ENCODE measurements around the gene SH2D7. TPM values are rescaled to one million over a fixed set of nuclear protein-coding genes. Genes with fewer than 3 reads are reported as not detected.
A peak's percentile ranks its signal among the peaks of the same experiment; 100 is the strongest.

Gene SH2D7
- total RNA-seq, 2 donors from 2014 or later: not detected

DNA sequence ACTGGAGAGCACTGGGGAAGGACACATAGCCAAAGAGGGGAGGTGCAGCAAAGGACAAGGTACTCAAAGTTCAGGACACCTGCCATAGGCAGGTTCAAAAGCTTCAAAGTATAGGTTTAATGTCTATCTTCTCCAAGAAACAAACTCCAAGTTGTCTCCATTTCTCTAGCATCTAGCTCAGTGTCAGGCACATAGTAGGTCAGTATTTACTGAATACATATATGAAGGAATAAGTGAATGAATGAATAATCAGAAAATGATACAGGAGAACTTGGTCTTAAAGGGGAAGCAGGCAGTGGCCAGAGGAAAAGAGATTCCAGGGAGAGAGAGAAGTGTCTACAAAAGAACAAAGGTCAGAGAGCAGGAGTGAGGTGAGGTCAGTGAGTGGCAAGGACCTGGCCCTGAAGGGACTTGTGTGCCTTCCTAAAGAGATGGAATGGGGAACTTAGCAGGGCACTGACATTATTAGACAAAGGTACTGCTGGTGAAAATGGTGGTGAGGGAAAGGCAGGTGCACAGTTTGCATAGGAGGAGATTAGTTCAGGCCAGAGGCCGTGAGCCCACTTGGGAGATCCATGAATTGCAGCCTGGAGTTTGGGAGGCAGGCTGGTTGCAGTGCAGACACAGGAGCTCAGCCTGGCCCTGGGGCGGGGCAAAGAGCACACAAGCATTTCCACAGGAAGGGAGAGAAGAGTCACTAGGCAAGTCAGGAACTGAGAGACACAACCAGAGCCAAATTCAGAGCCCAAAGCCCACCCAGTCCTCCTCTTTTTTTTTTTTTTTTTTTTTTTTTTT is 36.2 kb upstream of the SH2D7 start:
- no peaks in the 10 kb centered on the region for H3K27me3 ChIP-seq (replicated peaks; ENCODE audit: insufficient read depth)
- ATAC-seq (ENCODE audit: insufficient number of reproducible peaks, low FRiP score, low read depth): no peak
- peaks cover 49 to 80% of the 10 kb centered on the region in 2 donors for H3K4me1 ChIP-seq (ENCODE audit: control insufficient read depth in 1 of 2, low read depth in 2 of 2)

DNA sequence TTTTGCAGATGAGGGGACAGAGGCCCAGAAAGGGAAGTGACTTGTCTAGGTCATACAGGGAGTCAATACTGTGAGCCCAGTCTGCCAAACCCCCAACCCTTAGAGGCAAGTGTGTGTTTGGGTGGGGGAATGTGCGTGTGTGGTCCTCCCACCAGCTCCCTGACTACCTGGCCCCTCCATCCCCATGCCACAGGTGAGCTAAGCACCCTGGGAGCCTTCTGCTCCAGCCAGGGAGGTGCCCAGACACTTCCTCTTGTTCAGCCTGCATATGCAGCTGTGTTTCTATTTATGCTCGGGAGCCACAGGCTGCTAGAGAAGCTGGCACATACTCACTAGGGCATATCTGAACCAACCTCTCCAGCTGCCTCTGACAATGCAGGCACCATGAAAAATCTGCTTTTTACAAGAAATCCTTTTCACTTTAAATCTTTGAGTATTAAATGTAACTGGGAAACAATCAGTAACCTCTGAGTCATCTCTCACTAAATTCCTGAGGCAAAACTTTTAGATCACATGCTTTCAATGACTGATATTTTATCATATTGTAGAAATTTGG is 35.6 kb upstream of the SH2D7 start:
- no peaks in the 10 kb centered on the region for H3K9me3 ChIP-seq
- H3K4me3 ChIP-seq: no peak overlapping the region
- peaks cover 9% of the 10 kb centered on the region for H3K36me3 ChIP-seq
- peak overlapping the region in 1 of 2 donors; percentile 66 for H3K27ac ChIP-seq
- peaks cover 49 to 75% of the 10 kb centered on the region in 2 donors for H3K4me1 ChIP-seq (ENCODE audit: control insufficient read depth in 1 of 2, low read depth in 2 of 2)
- ATAC-seq (ENCODE audit: insufficient number of reproducible peaks, low FRiP score, low read depth) (no peak), DNase-seq (ENCODE audit: low spot score) (no peak)
- TF ChIP-seq, protein P1, sequence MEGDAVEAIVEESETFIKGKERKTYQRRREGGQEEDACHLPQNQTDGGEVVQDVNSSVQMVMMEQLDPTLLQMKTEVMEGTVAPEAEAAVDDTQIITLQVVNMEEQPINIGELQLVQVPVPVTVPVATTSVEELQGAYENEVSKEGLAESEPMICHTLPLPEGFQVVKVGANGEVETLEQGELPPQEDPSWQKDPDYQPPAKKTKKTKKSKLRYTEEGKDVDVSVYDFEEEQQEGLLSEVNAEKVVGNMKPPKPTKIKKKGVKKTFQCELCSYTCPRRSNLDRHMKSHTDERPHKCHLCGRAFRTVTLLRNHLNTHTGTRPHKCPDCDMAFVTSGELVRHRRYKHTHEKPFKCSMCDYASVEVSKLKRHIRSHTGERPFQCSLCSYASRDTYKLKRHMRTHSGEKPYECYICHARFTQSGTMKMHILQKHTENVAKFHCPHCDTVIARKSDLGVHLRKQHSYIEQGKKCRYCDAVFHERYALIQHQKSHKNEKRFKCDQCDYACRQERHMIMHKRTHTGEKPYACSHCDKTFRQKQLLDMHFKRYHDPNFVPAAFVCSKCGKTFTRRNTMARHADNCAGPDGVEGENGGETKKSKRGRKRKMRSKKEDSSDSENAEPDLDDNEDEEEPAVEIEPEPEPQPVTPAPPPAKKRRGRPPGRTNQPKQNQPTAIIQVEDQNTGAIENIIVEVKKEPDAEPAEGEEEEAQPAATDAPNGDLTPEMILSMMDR (IDR thresholded peaks at IDR 0.05): no peak
- H3K27me3 ChIP-seq (replicated peaks; ENCODE audit: insufficient read depth): no peaks in the 10 kb centered on the region

More for the DNA sequence above, 36.2 kb upstream of the SH2D7 start:
- Histone ChIP-seq H3K27ac (peak overlapping the region in 1 of 2 donors; percentile 66), H3K9me3 (no peaks in the 10 kb centered on the region), H3K4me3 (no peak overlapping the region), H3K36me3 (peaks cover 9% of the 10 kb centered on the region)
- DNase-seq (ENCODE audit: low spot score): no peak
- TF ChIP-seq, protein P1 (IDR thresholded peaks at IDR 0.05): no peak

DNA sequence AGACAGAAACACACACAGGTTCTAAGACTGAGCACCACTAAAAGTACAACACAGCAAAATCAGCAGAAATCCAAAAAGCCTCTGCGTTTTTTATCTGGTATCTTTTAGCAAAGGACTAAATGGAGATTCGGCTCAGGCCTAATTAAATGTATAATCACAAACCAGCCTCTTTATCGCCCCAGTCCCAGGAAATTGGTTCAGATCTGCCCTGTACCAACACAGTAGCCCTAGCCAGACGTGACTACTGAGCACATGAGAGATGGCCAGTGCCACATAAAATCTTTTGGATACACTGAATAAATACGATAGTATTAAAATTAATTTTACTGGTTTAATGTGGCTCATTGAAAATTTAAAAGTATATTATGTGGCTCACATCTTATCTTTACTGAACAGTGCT is 34.6 kb upstream of the SH2D7 start:
- peaks cover 8% of the 10 kb centered on the region for H3K36me3 ChIP-seq
- TF ChIP-seq, protein P1 (IDR thresholded peaks at IDR 0.05): no peak
- H3K27ac ChIP-seq: peak overlapping the region; percentile 4 to 66
- peaks cover 48 to 73% of the 10 kb centered on the region in 2 donors for H3K4me1 ChIP-seq (ENCODE audit: control insufficient read depth in 1 of 2, low read depth in 2 of 2)
- no peaks in the 10 kb centered on the region for H3K27me3 ChIP-seq (replicated peaks; ENCODE audit: insufficient read depth)
- ATAC-seq (ENCODE audit: insufficient number of reproducible peaks, low FRiP score, low read depth) (no peak), DNase-seq (ENCODE audit: low spot score) (no peak)
- H3K4me3 ChIP-seq: no peak overlapping the region
- no peaks in the 10 kb centered on the region for H3K9me3 ChIP-seq

DNA sequence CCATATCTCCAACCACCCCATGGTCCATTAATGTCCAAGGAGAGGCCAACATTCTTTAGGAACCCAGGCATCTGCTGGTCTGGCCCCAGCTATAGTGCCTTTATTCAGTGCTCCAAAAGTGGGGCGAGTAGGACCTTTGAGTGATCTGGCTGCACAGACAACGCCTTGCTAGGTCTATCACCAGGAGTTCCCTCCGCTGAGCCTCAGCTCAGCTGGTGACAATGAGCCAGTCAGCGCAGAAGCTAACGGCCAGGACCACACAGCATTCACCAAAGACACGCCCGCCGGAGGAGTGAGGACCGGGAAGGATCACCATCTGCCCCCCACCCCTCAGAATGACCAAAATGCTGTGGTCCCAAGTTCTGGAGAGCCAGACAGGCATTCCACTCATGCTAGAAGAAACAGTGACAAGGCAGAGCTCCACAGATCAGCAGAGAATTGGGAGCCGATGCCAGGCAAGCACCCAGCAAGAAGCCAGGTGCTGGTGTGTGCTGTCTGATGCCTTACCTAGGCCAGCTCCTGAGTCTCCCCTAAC is 33.9 kb upstream of the SH2D7 start:
- Histone ChIP-seq H3K27ac (peak overlapping the region in 1 of 2 donors; percentile 66), H3K4me1 (ENCODE audit: control insufficient read depth in 1 of 2, low read depth in 2 of 2) (peaks cover 50 to 73% of the 10 kb centered on the region in 2 donors), H3K27me3 (replicated peaks; ENCODE audit: insufficient read depth) (no peaks in the 10 kb centered on the region), H3K36me3 (peaks cover 2% of the 10 kb centered on the region), H3K4me3 (no peak overlapping the region), H3K9me3 (no peaks in the 10 kb centered on the region)
- no peak for ATAC-seq (ENCODE audit: insufficient number of reproducible peaks, low FRiP score, low read depth)
- no peak for DNase-seq (ENCODE audit: low spot score)
- TF ChIP-seq, protein P1 (IDR thresholded peaks at IDR 0.05): no peak

DNA sequence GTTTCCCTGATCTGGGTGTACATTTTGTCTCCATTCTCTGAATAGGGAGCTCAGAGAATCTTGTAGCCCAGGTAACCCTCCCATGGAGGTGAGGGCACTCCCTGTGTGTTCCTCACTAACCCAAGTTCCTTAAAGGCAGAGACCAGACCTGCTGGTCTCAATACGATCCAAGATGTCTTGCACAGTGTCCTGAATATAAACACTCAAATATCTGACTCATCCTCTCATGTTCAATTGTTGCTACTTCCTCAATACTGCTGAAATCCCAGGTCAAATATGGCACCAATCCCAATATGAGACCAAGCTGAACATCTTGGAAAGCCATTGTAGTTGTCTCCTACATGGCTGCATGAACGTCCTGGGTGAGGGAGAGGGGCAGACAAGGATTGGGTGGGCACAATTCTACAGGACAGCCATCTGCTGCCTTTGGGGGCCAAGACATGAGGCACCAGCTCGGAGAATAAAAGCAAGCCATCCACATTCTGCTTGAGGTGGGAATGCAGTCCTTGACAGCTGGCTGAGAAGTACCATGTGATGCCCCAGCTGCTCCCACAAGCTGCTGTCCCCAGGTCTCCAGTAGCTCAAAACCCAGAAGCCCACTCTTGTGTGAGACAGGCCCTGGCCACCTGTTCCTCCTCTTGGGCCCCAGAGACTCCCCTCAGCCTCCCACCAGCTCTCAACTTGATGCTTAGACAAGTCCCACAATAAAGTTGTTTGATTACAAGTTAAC is 33.1 kb upstream of the SH2D7 start:
- H3K4me1 ChIP-seq (ENCODE audit: control insufficient read depth in 1 of 2, low read depth in 2 of 2): peaks cover 58 to 81% of the 10 kb centered on the region in 2 donors
- no peaks in the 10 kb centered on the region for H3K27me3 ChIP-seq (replicated peaks; ENCODE audit: insufficient read depth)
- TF ChIP-seq, protein P1 (IDR thresholded peaks at IDR 0.05): no peak
- H3K36me3 ChIP-seq: no peaks in the 10 kb centered on the region
- no peak overlapping the region for H3K4me3 ChIP-seq
- peak overlapping the region in 1 of 2 donors; percentile 66 for H3K27ac ChIP-seq
- ATAC-seq (ENCODE audit: insufficient number of reproducible peaks, low FRiP score, low read depth): no peak
- DNase-seq (ENCODE audit: low spot score): no peak
- H3K9me3 ChIP-seq: no peaks in the 10 kb centered on the region

Data from thoracic aorta (tissue), 2 donors.